Measurements from ENCODE around the gene CD4. TPM values are rescaled to one million over a fixed set of nuclear protein-coding genes. Genes with fewer than 3 reads are reported as not detected.

Gene CD4
- total RNA-seq, 2 experiments from 2014 or later: not detected

DNA sequence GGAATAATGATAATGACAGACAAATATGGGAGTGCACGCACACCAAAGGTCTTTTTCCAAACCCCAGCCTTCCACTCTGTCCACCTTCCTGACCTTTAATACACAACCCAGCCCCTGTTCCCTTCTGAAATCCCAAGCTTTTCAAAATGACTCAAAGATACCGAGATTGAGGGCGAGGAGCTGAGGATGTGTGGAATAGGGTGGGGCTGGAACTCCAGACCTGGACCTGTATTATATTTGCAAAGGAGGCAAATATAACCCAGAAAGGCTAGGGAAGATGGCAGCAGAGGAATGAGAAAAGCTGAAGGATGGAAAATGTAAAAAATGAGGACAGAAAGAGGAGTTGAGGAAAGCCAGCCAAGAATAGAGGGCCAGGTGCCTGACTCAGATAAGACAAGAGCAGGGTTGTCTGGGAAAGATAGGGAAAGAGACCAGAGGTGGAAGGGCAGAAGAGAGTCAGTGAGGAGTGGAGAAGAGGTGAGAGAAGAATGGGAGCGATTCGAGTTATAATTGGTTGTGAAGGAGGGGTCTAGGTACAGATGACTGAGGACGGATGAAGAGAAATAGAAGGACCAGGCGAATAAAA is 24.2 kb upstream of the CD4 start:
- BruUV-seq (replicated peaks): no TSS peak
- Histone ChIP-seq H3K4me3 (ENCODE audit: low read depth, low read length, poor library complexity, severe bottlenecking) (peak overlapping the region; percentile 71), H3K4me1 (ENCODE audit: insufficient read depth, low read length, poor library complexity, severe bottlenecking) (peaks cover 34% of the 10 kb centered on the region), H3K79me2 (ENCODE audit: insufficient read depth, low read depth, low read length) (no peaks in the 10 kb centered on the region), H3K9me3 (ENCODE audit: low read length) (no peaks in the 10 kb centered on the region), H3K9me2 (ENCODE audit: insufficient read depth, low read length) (no peaks in the 10 kb centered on the region), H4K20me1 (ENCODE audit: insufficient read depth, low read length) (no peaks in the 10 kb centered on the region), H3K27ac (ENCODE audit: low read depth, low read length, poor library complexity, severe bottlenecking) (no peak overlapping the region), H2AFZ (ENCODE audit: low read length) (no peak overlapping the region), H3K36me3 (ENCODE audit: insufficient read depth, low read length) (no peaks in the 10 kb centered on the region), H3K4me2 (ENCODE audit: low read length) (peak overlapping the region; percentile 68)
- POLR2A ChIA-PET: no interaction called here
- no peak for DNase-seq (ENCODE audit: low spot score)
- no peak for TF ChIP-seq EZH2phosphoT487 (IDR thresholded peaks at IDR 0.05; ENCODE audit: borderline replicate concordance, low read depth, low read length)
- TF ChIP-seq, protein P1, sequence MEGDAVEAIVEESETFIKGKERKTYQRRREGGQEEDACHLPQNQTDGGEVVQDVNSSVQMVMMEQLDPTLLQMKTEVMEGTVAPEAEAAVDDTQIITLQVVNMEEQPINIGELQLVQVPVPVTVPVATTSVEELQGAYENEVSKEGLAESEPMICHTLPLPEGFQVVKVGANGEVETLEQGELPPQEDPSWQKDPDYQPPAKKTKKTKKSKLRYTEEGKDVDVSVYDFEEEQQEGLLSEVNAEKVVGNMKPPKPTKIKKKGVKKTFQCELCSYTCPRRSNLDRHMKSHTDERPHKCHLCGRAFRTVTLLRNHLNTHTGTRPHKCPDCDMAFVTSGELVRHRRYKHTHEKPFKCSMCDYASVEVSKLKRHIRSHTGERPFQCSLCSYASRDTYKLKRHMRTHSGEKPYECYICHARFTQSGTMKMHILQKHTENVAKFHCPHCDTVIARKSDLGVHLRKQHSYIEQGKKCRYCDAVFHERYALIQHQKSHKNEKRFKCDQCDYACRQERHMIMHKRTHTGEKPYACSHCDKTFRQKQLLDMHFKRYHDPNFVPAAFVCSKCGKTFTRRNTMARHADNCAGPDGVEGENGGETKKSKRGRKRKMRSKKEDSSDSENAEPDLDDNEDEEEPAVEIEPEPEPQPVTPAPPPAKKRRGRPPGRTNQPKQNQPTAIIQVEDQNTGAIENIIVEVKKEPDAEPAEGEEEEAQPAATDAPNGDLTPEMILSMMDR (conservative IDR thresholded peaks at IDR 0.05; ENCODE audit: low read length): no peak
- intact Hi-C loops (cut with micrococcal nuclease; ENCODE audit: unreplicated experiment): no loop called here
- CTCF ChIA-PET (ENCODE audit: unreplicated experiment): interaction anchor here (0.6 to 2.8 kb wide), 2 partner anchors 11 to 77 kb away, joined by 3 to 21 read pairs; partner anchors contain the start of gene MLF2

DNA sequence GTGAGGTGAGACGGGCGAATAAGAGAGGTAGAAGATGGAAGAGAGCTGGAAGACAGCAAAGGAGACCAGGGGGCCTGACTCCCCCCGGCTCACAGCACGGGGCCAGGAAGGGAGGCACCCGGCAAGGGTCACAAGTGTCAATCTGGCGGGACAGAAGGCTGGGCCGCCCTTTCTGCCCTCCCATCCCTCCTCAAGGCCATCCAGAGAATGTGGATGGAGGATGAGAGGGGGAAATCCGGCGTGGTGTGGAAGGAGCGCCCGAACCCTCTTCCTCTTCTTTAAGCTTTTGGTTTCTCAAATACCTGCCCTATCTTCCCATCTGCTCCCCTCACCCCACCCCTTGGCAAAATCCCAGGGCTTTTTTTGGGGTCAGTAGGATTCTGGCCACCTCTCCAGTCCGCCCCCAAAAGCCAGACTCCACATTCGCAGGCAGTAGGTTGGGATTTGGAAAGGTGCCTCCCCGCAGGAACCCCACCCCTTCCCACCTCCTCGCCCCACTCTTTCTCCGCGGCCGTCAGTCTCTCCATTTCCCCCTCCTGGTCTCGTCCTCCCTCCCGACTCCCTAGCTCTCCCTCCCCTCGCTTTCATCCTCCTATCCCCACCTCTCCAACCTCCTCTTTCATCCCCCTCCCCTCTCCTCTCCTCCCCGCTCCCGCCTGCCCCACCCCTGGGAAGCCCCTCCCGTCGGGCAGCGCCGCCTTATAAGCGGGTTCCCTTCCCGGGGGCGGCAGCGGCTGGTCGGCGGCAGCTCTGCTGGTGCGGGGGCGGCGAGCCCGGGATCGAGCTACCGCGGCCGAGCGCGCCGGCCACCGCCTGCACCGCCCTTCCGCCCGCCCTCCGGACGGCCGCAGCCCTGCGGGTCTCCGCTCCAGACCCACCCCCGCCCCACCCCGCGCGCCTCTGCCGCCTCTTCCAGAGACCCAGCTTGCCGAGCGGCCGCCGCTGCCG is 23.4 kb upstream of the CD4 start, which contains the start of gene PTMS:
TSS of gene PTMS (plus strand) at position 730 of the 948 bp plus-strand sequence. CDS start 343 bp downstream, outside the sequence.
- Histone ChIP-seq H3K36me3 (ENCODE audit: insufficient read depth, low read length) (no peaks in the 10 kb centered on the region), H3K9me3 (ENCODE audit: low read length) (no peaks in the 10 kb centered on the region), H3K9me2 (ENCODE audit: insufficient read depth, low read length) (no peaks in the 10 kb centered on the region), H3K27ac (ENCODE audit: low read depth, low read length, poor library complexity, severe bottlenecking) (no peak within 1 kb of the TSS), H3K79me2 (ENCODE audit: insufficient read depth, low read depth, low read length) (no peaks in the 10 kb centered on the region), H3K4me3 (ENCODE audit: low read depth, low read length, poor library complexity, severe bottlenecking) (peak within 1 kb of the TSS; percentile 71), H4K20me1 (ENCODE audit: insufficient read depth, low read length) (no peaks in the 10 kb centered on the region), H2AFZ (ENCODE audit: low read length) (peak within 1 kb of the TSS; percentile 67), H3K4me2 (ENCODE audit: low read length) (peak within 1 kb of the TSS; percentile 68), H3K4me1 (ENCODE audit: insufficient read depth, low read length, poor library complexity, severe bottlenecking) (peaks cover 34% of the 10 kb centered on the region)
- peak; percentile 37 for DNase-seq (ENCODE audit: low spot score)
- CTCF ChIA-PET (ENCODE audit: unreplicated experiment): interaction anchor here (0.6 to 2.8 kb wide), 9 partner anchors 12 to 246 kb away, joined by 3 to 21 read pairs (median 3); partner anchors contain the start of gene MLF2
- BruUV-seq (replicated peaks): no TSS peak
- POLR2A ChIA-PET: interaction anchor here (0.6 to 2.1 kb wide), 4 partner anchors 12 to 193 kb away, joined by 5 to 7 read pairs (median 6); partner anchors contain the start of gene MLF2
- TF ChIP-seq, protein P1 (conservative IDR thresholded peaks at IDR 0.05; ENCODE audit: low read length): no peak
- TF ChIP-seq EZH2phosphoT487 (IDR thresholded peaks at IDR 0.05; ENCODE audit: borderline replicate concordance, low read depth, low read length): no peak
- intact Hi-C loops (cut with micrococcal nuclease; ENCODE audit: unreplicated experiment): loop anchor here (1.0 kb wide), 1 partner anchor 13 kb away; the partner anchor contains the start of gene MLF2

All from OCI-LY7 (cell line).